ENCODE data around the gene TNFSF13.

TNFSF13 gene

GRCh38 chr17:7589204-7589868 lies 30.8 kb downstream of the TNFSF13 start:
- peaks cover 14% of the 10 kb centered on the region for H3K4me1 ChIP-seq (ENCODE audit: control insufficient read depth, low read length)
- peaks cover 84% of the 10 kb centered on the region for H3K36me3 ChIP-seq (ENCODE audit: control insufficient read depth, low read length)
- TF ChIP-seq CTCF (IDR thresholded peaks at IDR 0.05; ENCODE audit: low read depth, low read length, poor library complexity, severe bottlenecking) (peak; percentile 56), EZH2phosphoT487 (IDR thresholded peaks at IDR 0.05; ENCODE audit: borderline replicate concordance, low read length) (no peak)
- no peak overlapping the region for H3K4me3 ChIP-seq (ENCODE audit: low read length)
- no peak overlapping the region for H3K4me2 ChIP-seq (ENCODE audit: low read length)
- no peaks in the 10 kb centered on the region for H3K27me3 ChIP-seq (ENCODE audit: control insufficient read depth, low read length)
- no peaks in the 10 kb centered on the region for H4K20me1 ChIP-seq (ENCODE audit: control insufficient read depth, insufficient read depth, low read depth, low read length)
- no peak overlapping the region for H3K27ac ChIP-seq (ENCODE audit: low read depth, low read length)
- no peaks in the 10 kb centered on the region for H3K9me2 ChIP-seq (replicated peaks; ENCODE audit: control insufficient read depth, low read length)
- H3F3A ChIP-seq (ENCODE audit: control insufficient read depth, insufficient read depth), result peaks cover 3% of the 10 kb centered on the region; the same call in 1 of the 2 replicates
- H3K79me2 ChIP-seq (ENCODE audit: control insufficient read depth, low read length), result peaks cover 22% of the 10 kb centered on the region
- H3K9me3 ChIP-seq (ENCODE audit: control insufficient read depth, insufficient read depth, low read length), result no peaks in the 10 kb centered on the region

DNA sequence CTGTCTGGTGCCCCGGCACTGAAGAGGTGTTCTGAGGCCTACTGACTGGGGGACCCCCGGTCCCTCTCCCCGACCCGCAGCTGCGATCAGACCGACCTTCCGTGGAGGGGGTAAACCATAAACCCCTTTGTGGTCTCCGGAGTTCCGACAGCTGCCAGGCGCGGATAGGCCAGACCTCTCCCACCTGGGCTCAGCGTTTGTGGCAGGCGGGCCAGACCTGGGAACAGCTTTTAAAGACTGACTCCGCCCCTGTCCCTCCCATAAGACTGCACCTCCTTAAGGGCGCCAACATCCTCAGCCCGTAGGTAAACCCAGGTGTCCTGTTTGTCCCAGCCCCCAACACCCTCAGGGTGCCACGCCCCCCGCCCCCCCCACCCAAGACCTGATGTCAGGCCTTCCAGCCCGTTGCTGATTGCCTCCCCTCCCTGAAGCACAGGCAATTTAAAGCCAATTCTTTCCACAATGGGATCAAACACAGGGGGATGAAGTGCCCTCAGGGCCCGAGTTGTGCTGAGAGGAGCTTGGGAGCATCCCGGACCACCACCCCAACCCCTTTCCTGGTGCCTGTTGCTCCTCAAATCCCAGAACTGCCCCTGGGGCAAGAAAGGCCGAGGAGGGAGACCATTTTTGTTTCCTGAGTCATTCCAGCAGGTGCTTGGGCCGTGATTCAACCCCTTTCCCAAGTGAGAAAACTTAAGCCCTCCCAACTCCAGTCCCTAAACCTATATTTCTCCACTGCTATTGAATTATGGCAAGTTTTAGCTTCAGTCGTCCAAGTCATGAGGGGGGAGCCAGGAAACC lies 31.5 kb downstream of the TNFSF13 start, which contains the start of gene SOX15:
Gene SOX15 (minus strand): TSS at position 204 of the 801 bp plus-strand sequence. CDS start 418 bp downstream, outside the sequence.
- peaks cover 3% of the 10 kb centered on the region; the same call in 1 of the 2 replicates for H3F3A ChIP-seq (ENCODE audit: control insufficient read depth, insufficient read depth)
- no peaks in the 10 kb centered on the region for H4K20me1 ChIP-seq (ENCODE audit: control insufficient read depth, insufficient read depth, low read depth, low read length)
- no peaks in the 10 kb centered on the region for H3K27me3 ChIP-seq (ENCODE audit: control insufficient read depth, low read length)
- no peaks in the 10 kb centered on the region for H3K9me2 ChIP-seq (replicated peaks; ENCODE audit: control insufficient read depth, low read length)
- peaks cover 9% of the 10 kb centered on the region for H3K4me1 ChIP-seq (ENCODE audit: control insufficient read depth, low read length)
- no peak for TF ChIP-seq CTCF (IDR thresholded peaks at IDR 0.05; ENCODE audit: low read depth, low read length, poor library complexity, severe bottlenecking)
- no peak for TF ChIP-seq EZH2phosphoT487 (IDR thresholded peaks at IDR 0.05; ENCODE audit: borderline replicate concordance, low read length)
- H3K9me3 ChIP-seq (ENCODE audit: control insufficient read depth, insufficient read depth, low read length), result no peaks in the 10 kb centered on the region
- peaks cover 87% of the 10 kb centered on the region for H3K36me3 ChIP-seq (ENCODE audit: control insufficient read depth, low read length)
- H3K79me2 ChIP-seq (ENCODE audit: control insufficient read depth, low read length), result peaks cover 15% of the 10 kb centered on the region
- no peak within 1 kb of the TSS for H3K4me3 ChIP-seq (ENCODE audit: low read length)
- no peak within 1 kb of the TSS for H3K4me2 ChIP-seq (ENCODE audit: low read length)
- no peak within 1 kb of the TSS for H3K27ac ChIP-seq (ENCODE audit: low read depth, low read length)

DNA sequence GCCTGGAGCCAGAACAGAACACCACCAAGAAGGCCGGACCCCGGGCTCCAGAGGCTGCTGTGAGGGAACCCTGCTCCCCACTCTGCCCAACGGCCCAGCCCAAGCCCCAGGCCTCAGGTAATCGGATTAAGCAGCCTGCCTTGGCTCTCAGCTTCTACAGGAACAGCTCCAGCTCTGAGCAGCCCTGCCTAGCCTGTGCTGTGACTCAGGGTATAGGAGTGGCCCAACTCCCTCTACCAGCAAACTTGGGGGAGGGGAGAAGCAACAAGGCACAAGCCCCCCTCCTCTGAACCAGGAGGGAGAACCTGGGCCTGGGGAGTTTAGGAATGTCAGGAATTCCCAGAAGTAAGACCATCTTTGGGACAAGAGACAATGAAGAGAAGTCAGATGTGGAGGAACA lies 32.2 kb downstream of the TNFSF13 start:
- no peak overlapping the region for H3K4me3 ChIP-seq (ENCODE audit: low read length)
- TF ChIP-seq CTCF (IDR thresholded peaks at IDR 0.05; ENCODE audit: low read depth, low read length, poor library complexity, severe bottlenecking) (no peak), EZH2phosphoT487 (IDR thresholded peaks at IDR 0.05; ENCODE audit: borderline replicate concordance, low read length) (no peak)

More for the DNA sequence above, 32.2 kb downstream of the TNFSF13 start:
- peaks cover 8% of the 10 kb centered on the region for H3K79me2 ChIP-seq (ENCODE audit: control insufficient read depth, low read length)
- H3K9me3 ChIP-seq (ENCODE audit: control insufficient read depth, insufficient read depth, low read length), result no peaks in the 10 kb centered on the region
- no peaks in the 10 kb centered on the region for H3K27me3 ChIP-seq (ENCODE audit: control insufficient read depth, low read length)
- no peaks in the 10 kb centered on the region for H3K9me2 ChIP-seq (replicated peaks; ENCODE audit: control insufficient read depth, low read length)
- H3K36me3 ChIP-seq (ENCODE audit: control insufficient read depth, low read length), result peaks cover 89% of the 10 kb centered on the region
- peaks cover 2% of the 10 kb centered on the region for H3K4me1 ChIP-seq (ENCODE audit: control insufficient read depth, low read length)
- H3K4me2 ChIP-seq (ENCODE audit: low read length), result no peak overlapping the region
- H3K27ac ChIP-seq (ENCODE audit: low read depth, low read length), result no peak overlapping the region
- H3F3A ChIP-seq (ENCODE audit: control insufficient read depth, insufficient read depth), result peaks cover 3% of the 10 kb centered on the region; the same call in 1 of the 2 replicates
- no peaks in the 10 kb centered on the region for H4K20me1 ChIP-seq (ENCODE audit: control insufficient read depth, insufficient read depth, low read depth, low read length)
